ENCODE results near the gene C2CD2. TPM values are rescaled to one million over a fixed set of nuclear protein-coding genes. Genes with fewer than 3 reads are reported as not detected.

C2CD2 gene
- polyA plus RNA-seq, 1 donor: 15.2 TPM

GRCh38 chr21:41932576-41933312 is 21.1 kb downstream of the C2CD2 start:
- Histone ChIP-seq H3K27me3 (ENCODE audit: control insufficient read depth, insufficient read depth, low read length) (no peaks in the 10 kb centered on the region), H3K9me3 (ENCODE audit: control insufficient read depth, low read depth, low read length) (no peaks in the 10 kb centered on the region), H3K27ac (ENCODE audit: low read length) (no peak overlapping the region), H3K36me3 (ENCODE audit: control insufficient read depth, insufficient read depth, low read length) (no peaks in the 10 kb centered on the region), H3K4me3 (ENCODE audit: low read length) (no peak overlapping the region), H3K4me1 (ENCODE audit: control insufficient read depth, insufficient read depth, low read length) (peaks cover 3% of the 10 kb centered on the region)
- WGBS (ENCODE audit: insufficient coverage, low lambda C conversion rate): 90% methylated on average over 2 of the region's 18 CpGs
- DNase-seq: no peak

- WGBS (ENCODE audit: insufficient coverage, low lambda C conversion rate): no CpG with 5 or more reads among the region's 13 CpGs
- H3K27ac ChIP-seq (ENCODE audit: low read length): no peak overlapping the region
Measured at GRCh38 chr21:41932191-41932575, 21.6 kb downstream of the C2CD2 start.

GRCh38 chr21:41931041-41931451 is 22.8 kb downstream of the C2CD2 start:
- peak in 1 of 2 donors; percentile 68 for DNase-seq
- no peak overlapping the region for H3K27ac ChIP-seq (ENCODE audit: low read length)
- no CpG with 5 or more reads among the region's 8 CpGs for WGBS (ENCODE audit: insufficient coverage, low lambda C conversion rate)
- no peaks in the 10 kb centered on the region for H3K9me3 ChIP-seq (ENCODE audit: control insufficient read depth, low read depth, low read length)
- no peaks in the 10 kb centered on the region for H3K36me3 ChIP-seq (ENCODE audit: control insufficient read depth, insufficient read depth, low read length)
- peaks cover 10% of the 10 kb centered on the region for H3K4me1 ChIP-seq (ENCODE audit: control insufficient read depth, insufficient read depth, low read length)
- H3K27me3 ChIP-seq (ENCODE audit: control insufficient read depth, insufficient read depth, low read length): no peaks in the 10 kb centered on the region
- H3K4me3 ChIP-seq (ENCODE audit: low read length): no peak overlapping the region

More at GRCh38 chr21:41932191-41932575, 21.6 kb downstream of the C2CD2 start:
- H3K4me3 ChIP-seq (ENCODE audit: low read length): no peak overlapping the region
- no peaks in the 10 kb centered on the region for H3K36me3 ChIP-seq (ENCODE audit: control insufficient read depth, insufficient read depth, low read length)
- H3K9me3 ChIP-seq (ENCODE audit: control insufficient read depth, low read depth, low read length): no peaks in the 10 kb centered on the region
- no peaks in the 10 kb centered on the region for H3K27me3 ChIP-seq (ENCODE audit: control insufficient read depth, insufficient read depth, low read length)
- H3K4me1 ChIP-seq (ENCODE audit: control insufficient read depth, insufficient read depth, low read length): peaks cover 3% of the 10 kb centered on the region
- DNase-seq: no peak

- Histone ChIP-seq H3K9me3 (ENCODE audit: control insufficient read depth, low read depth, low read length) (no peaks in the 10 kb centered on the region), H3K4me3 (ENCODE audit: low read length) (no peak overlapping the region), H3K27me3 (ENCODE audit: control insufficient read depth, insufficient read depth, low read length) (no peaks in the 10 kb centered on the region), H3K27ac (ENCODE audit: low read length) (no peak overlapping the region), H3K4me1 (ENCODE audit: control insufficient read depth, insufficient read depth, low read length) (peaks cover 15% of the 10 kb centered on the region), H3K36me3 (ENCODE audit: control insufficient read depth, insufficient read depth, low read length) (no peaks in the 10 kb centered on the region)
- WGBS (ENCODE audit: insufficient coverage, low lambda C conversion rate): no CpG with 5 or more reads among the region's 5 CpGs
- no peak for DNase-seq
Measured at GRCh38 chr21:41929248-41929647, 24.6 kb downstream of the C2CD2 start.

- peak in 1 of 2 donors; percentile 18 for DNase-seq
- peaks cover 15% of the 10 kb centered on the region for H3K4me1 ChIP-seq (ENCODE audit: control insufficient read depth, insufficient read depth, low read length)
- no peaks in the 10 kb centered on the region for H3K27me3 ChIP-seq (ENCODE audit: control insufficient read depth, insufficient read depth, low read length)
- no peaks in the 10 kb centered on the region for H3K9me3 ChIP-seq (ENCODE audit: control insufficient read depth, low read depth, low read length)
- no CpG with 5 or more reads among the region's 10 CpGs for WGBS (ENCODE audit: insufficient coverage, low lambda C conversion rate)
- H3K36me3 ChIP-seq (ENCODE audit: control insufficient read depth, insufficient read depth, low read length): no peaks in the 10 kb centered on the region
- H3K4me3 ChIP-seq (ENCODE audit: low read length): no peak overlapping the region
- H3K27ac ChIP-seq (ENCODE audit: low read length): no peak overlapping the region
Measured at GRCh38 chr21:41928621-41929220, 25.1 kb downstream of the C2CD2 start.

DNA sequence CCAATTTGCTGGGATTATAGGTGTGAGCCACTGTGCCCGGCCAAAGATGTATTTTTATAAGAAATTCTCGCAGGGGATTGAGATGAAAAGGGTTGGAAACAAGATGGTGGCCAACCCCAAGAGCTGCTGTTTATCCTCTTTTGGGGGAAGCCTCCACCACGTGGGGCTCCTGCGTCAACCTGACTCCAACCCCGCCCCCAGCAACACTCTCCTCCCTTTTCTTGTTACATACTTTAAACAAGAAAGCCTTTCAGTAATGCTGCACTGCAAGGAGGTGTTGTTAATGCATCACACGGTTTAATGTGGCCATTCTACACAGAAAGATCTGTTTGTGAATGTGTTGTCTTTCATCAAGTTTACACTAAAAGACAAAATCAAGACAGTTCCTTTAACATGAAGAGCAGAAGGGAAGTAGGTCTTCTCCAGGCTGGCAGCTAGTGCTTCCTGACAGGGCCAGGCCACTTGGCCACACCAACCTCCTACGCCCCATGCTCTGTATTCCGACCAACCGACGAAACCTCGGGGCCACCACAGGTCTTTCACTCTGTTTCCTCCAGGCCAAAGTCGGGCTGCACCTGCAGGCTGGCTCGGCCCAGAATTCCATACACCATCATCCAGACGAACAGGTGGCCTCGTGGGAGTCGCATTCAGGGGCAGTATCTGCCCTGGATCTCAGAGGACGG is 25.9 kb downstream of the C2CD2 start:
- DNase-seq: no peak
- H3K9me3 ChIP-seq (ENCODE audit: control insufficient read depth, low read depth, low read length): no peaks in the 10 kb centered on the region
- H3K4me1 ChIP-seq (ENCODE audit: control insufficient read depth, insufficient read depth, low read length): peaks cover 15% of the 10 kb centered on the region
- H3K36me3 ChIP-seq (ENCODE audit: control insufficient read depth, insufficient read depth, low read length): no peaks in the 10 kb centered on the region
- no peaks in the 10 kb centered on the region for H3K27me3 ChIP-seq (ENCODE audit: control insufficient read depth, insufficient read depth, low read length)
- no peak overlapping the region for H3K4me3 ChIP-seq (ENCODE audit: low read length)
- H3K27ac ChIP-seq (ENCODE audit: low read length): no peak overlapping the region
- WGBS (ENCODE audit: insufficient coverage, low lambda C conversion rate): 100% methylated on average over 1 of the region's 17 CpGs

DNA sequence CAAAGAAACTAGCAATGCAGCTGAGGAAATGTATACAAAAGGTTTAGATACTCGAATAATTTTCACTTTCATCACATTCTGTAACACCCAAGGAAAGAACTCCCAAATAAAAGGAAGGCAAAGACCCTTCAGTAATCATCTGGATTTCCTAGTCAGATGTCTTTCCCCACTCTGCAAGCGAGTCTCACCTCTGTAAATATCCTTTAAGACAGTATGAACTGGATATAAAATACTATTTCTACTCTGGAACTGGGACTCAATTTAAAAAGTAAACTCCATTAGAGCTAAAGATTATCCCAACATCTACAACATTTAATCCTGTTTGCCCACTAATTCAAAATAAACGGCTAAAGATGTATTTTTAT is 27.0 kb downstream of the C2CD2 start:
- Histone ChIP-seq H3K36me3 (ENCODE audit: control insufficient read depth, insufficient read depth, low read length) (no peaks in the 10 kb centered on the region), H3K27me3 (ENCODE audit: control insufficient read depth, insufficient read depth, low read length) (no peaks in the 10 kb centered on the region), H3K4me3 (ENCODE audit: low read length) (peak overlapping the region; percentile 35), H3K9me3 (ENCODE audit: control insufficient read depth, low read depth, low read length) (no peaks in the 10 kb centered on the region), H3K4me1 (ENCODE audit: control insufficient read depth, insufficient read depth, low read length) (peaks cover 15% of the 10 kb centered on the region), H3K27ac (ENCODE audit: low read length) (peak overlapping the region; percentile 59)
- no peak for DNase-seq
- 33% methylated on average over 2 of the region's 3 CpGs for WGBS (ENCODE audit: insufficient coverage, low lambda C conversion rate)

DNA sequence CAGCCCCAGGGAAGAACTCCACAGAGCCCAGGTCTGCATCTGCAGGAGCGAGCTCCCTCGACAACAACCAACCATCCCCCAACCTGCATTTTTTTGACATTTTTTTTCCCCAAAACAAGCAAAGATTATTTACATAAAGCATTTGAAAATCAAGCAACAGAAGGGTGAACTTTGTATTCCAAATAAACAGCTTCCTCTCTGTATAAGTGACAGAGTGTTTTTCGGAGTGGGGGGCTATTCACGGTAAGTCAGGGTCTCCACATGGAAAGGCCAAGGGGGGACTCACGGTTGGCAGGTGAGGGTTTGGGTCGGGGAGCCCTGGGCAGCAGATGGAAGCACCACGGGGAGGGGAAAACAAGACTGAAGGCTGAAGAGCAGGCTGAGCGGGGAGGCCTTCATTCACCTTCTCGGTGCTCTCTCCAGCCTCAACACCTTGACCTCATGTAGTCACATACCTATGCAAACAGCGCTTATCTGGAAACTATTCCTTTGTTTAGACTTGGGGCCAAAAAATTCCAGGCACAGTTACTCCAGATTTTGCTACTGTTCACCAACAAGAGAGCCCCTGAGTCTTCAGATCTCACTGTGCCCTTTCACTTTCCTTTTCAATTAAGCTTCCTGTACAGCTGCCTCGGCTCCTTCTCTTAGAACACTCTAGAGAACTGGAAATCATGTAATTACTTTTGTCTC is 27.6 kb downstream of the C2CD2 start:
- 0% methylated on average over 1 of the region's 11 CpGs for WGBS (ENCODE audit: insufficient coverage, low lambda C conversion rate)

GRCh38 chr21:41925767-41926116 is 28.1 kb downstream of the C2CD2 start:
- H3K4me3 ChIP-seq (ENCODE audit: low read length): no peak overlapping the region

More for the DNA sequence above, 27.6 kb downstream of the C2CD2 start:
- peak; percentile 54 to 84 for DNase-seq
- Histone ChIP-seq H3K9me3 (ENCODE audit: control insufficient read depth, low read depth, low read length) (no peaks in the 10 kb centered on the region), H3K4me1 (ENCODE audit: control insufficient read depth, insufficient read depth, low read length) (peaks cover 15% of the 10 kb centered on the region), H3K27me3 (ENCODE audit: control insufficient read depth, insufficient read depth, low read length) (no peaks in the 10 kb centered on the region), H3K36me3 (ENCODE audit: control insufficient read depth, insufficient read depth, low read length) (no peaks in the 10 kb centered on the region), H3K4me3 (ENCODE audit: low read length) (peak overlapping the region; percentile 35), H3K27ac (ENCODE audit: low read length) (peak overlapping the region; percentile 62)

GRCh38 chr21:41924368-41924754 is 29.5 kb downstream of the C2CD2 start:
- H3K27me3 ChIP-seq (ENCODE audit: control insufficient read depth, insufficient read depth, low read length): no peaks in the 10 kb centered on the region
- H3K4me3 ChIP-seq (ENCODE audit: low read length): no peak overlapping the region
- H3K9me3 ChIP-seq (ENCODE audit: control insufficient read depth, low read depth, low read length): no peaks in the 10 kb centered on the region
- DNase-seq: no peak
- H3K4me1 ChIP-seq (ENCODE audit: control insufficient read depth, insufficient read depth, low read length): peaks cover 12% of the 10 kb centered on the region
- peaks cover 2% of the 10 kb centered on the region for H3K36me3 ChIP-seq (ENCODE audit: control insufficient read depth, insufficient read depth, low read length)
- 80% methylated on average over 2 of the region's 6 CpGs for WGBS (ENCODE audit: insufficient coverage, low lambda C conversion rate)
- no peak overlapping the region for H3K27ac ChIP-seq (ENCODE audit: low read length)

More at GRCh38 chr21:41925767-41926116, 28.1 kb downstream of the C2CD2 start:
- H3K27me3 ChIP-seq (ENCODE audit: control insufficient read depth, insufficient read depth, low read length): no peaks in the 10 kb centered on the region
- WGBS (ENCODE audit: insufficient coverage, low lambda C conversion rate): no CpG with 5 or more reads among the region's 4 CpGs
- peaks cover 12% of the 10 kb centered on the region for H3K4me1 ChIP-seq (ENCODE audit: control insufficient read depth, insufficient read depth, low read length)
- H3K27ac ChIP-seq (ENCODE audit: low read length): peak overlapping the region; percentile 62
- no peaks in the 10 kb centered on the region for H3K36me3 ChIP-seq (ENCODE audit: control insufficient read depth, insufficient read depth, low read length)
- H3K9me3 ChIP-seq (ENCODE audit: control insufficient read depth, low read depth, low read length): no peaks in the 10 kb centered on the region
- DNase-seq: no peak

Measured in large intestine (tissue), 3 donors.